ENCODE measurements around the gene BMPER. TPM values are rescaled to one million over a fixed set of nuclear protein-coding genes. Genes with fewer than 3 reads are reported as not detected.

The BMPER gene
- total RNA-seq, 1 donor from 2014 or later = 10.2 TPM

DNA sequence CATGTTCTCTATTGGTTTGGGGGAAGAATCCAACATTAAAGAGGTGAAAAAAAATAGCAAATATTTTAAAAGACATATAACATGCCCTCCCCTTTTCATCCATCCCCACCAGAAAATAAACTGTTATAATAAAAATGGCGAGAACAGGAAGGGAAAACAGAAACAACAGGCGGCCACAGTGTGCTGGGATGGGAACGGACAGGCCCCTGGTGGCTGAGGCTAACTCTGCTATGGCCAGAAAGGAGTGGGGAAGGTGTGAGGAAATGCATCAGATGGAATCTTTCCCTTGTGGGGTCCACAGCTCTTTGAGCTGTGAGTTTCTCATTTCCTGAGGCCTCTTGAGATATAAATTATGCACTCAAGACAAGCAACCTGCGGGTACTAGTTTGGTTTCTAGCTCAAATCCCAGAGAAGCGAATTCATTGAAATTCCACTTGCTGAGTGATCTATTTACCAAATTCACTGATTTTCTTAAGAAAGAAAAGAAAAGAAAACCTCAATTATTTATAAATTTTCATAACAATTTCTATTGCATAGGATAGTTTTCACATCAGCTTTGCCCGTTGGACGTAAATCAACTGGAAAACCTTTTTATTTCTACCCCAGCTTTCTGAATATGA lies 139.5 kb downstream of the BMPER start:
- DNase-seq (ENCODE audit: extremely low spot score, unreplicated experiment) = no peak
- no peaks in the 10 kb centered on the region for H3K9me3 Mint-ChIP-seq
- TF ChIP-seq, protein P1, sequence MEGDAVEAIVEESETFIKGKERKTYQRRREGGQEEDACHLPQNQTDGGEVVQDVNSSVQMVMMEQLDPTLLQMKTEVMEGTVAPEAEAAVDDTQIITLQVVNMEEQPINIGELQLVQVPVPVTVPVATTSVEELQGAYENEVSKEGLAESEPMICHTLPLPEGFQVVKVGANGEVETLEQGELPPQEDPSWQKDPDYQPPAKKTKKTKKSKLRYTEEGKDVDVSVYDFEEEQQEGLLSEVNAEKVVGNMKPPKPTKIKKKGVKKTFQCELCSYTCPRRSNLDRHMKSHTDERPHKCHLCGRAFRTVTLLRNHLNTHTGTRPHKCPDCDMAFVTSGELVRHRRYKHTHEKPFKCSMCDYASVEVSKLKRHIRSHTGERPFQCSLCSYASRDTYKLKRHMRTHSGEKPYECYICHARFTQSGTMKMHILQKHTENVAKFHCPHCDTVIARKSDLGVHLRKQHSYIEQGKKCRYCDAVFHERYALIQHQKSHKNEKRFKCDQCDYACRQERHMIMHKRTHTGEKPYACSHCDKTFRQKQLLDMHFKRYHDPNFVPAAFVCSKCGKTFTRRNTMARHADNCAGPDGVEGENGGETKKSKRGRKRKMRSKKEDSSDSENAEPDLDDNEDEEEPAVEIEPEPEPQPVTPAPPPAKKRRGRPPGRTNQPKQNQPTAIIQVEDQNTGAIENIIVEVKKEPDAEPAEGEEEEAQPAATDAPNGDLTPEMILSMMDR (conservative IDR thresholded peaks at IDR 0.05) = no peak
- peaks cover 10% of the 10 kb centered on the region for H3K4me1 Mint-ChIP-seq (ENCODE audit: unreplicated experiment)
- H3K4me3 Mint-ChIP-seq = no peak overlapping the region
- peaks cover 5% of the 10 kb centered on the region for H3K27me3 Mint-ChIP-seq
- H3K36me3 Mint-ChIP-seq = no peaks in the 10 kb centered on the region
- no peak overlapping the region for H3K27ac Mint-ChIP-seq

DNA sequence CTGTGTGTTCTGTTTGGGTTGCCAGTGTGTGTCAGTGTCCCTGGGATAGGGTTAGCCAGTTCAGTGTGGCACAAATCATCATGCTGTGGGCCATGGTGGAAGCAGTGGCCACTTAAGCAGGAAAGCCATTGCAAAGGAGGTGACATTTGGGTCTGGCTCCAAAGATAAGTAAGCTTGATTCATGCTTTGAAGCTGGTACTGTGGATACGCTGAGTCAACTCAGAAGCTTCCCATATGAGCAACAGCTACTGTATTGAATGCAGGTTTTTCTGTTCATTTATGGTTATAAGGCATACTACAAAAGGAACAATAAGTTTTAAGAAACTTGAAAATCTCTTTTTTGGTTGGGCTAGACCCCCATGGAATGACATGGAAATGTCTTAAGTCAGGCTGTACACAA lies 143.1 kb downstream of the BMPER start:
- TF ChIP-seq, protein P1 (conservative IDR thresholded peaks at IDR 0.05) = no peak
- Mint-ChIP-seq H3K9me3 (peaks cover 4% of the 10 kb centered on the region), H3K27ac (no peak overlapping the region), H3K4me1 (ENCODE audit: unreplicated experiment) (peaks cover under 1% of the 10 kb centered on the region), H3K36me3 (no peaks in the 10 kb centered on the region), H3K4me3 (no peak overlapping the region), H3K27me3 (no peaks in the 10 kb centered on the region)
- no peak for DNase-seq (ENCODE audit: extremely low spot score, unreplicated experiment)

DNA sequence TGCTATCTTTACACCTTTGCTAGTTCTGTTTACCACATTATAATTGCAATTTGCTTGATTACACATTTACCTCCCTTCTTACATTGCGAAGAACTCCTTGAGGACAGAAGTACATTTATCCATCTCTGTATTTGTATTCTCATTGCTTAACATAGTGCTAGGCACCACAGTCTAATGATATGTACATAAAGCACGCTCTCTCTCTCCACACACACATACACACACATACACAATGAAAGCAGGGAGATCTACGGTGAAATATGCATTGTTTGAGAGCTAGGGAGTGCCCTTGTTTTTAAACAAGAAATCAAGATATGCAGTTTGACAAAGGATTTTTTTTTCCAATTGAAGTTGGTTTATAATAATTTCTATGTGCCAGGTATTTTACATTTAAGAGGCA lies 148.7 kb downstream of the BMPER start:
- peaks cover 14% of the 10 kb centered on the region for H3K4me1 Mint-ChIP-seq (ENCODE audit: unreplicated experiment)
- no peaks in the 10 kb centered on the region for H3K27me3 Mint-ChIP-seq
- DNase-seq (ENCODE audit: extremely low spot score, unreplicated experiment) = no peak
- peaks cover 4% of the 10 kb centered on the region for H3K9me3 Mint-ChIP-seq
- H3K36me3 Mint-ChIP-seq = no peaks in the 10 kb centered on the region
- TF ChIP-seq, protein P1 (conservative IDR thresholded peaks at IDR 0.05) = no peak
- no peak overlapping the region for H3K27ac Mint-ChIP-seq
- H3K4me3 Mint-ChIP-seq = no peak overlapping the region

DNA sequence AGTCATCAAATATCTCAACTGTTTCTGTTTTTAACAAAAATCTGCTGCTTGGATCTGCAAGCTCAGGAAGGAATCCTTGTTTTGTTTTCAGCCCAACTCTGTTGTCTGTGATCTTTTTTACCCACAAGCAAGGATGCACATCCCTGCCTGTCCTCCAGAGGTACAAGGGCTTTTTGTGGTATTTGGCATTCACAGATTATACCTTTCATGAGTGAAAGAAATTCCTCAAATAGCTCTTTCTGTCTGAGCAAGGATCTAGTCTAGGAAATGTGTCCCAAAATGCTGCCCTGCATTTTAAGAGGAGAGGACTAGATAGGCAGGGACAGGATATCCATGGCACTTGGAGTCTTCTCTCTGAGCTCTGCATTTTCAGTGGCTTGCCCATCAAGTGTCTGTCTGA lies 151.8 kb downstream of the BMPER start:
- Mint-ChIP-seq H3K4me3 (no peak overlapping the region), H3K4me1 (ENCODE audit: unreplicated experiment) (peaks cover 24% of the 10 kb centered on the region), H3K36me3 (no peaks in the 10 kb centered on the region), H3K27me3 (no peaks in the 10 kb centered on the region), H3K9me3 (no peaks in the 10 kb centered on the region), H3K27ac (no peak overlapping the region)
- TF ChIP-seq, protein P1 (conservative IDR thresholded peaks at IDR 0.05) = no peak
- no peak for DNase-seq (ENCODE audit: extremely low spot score, unreplicated experiment)

DNA sequence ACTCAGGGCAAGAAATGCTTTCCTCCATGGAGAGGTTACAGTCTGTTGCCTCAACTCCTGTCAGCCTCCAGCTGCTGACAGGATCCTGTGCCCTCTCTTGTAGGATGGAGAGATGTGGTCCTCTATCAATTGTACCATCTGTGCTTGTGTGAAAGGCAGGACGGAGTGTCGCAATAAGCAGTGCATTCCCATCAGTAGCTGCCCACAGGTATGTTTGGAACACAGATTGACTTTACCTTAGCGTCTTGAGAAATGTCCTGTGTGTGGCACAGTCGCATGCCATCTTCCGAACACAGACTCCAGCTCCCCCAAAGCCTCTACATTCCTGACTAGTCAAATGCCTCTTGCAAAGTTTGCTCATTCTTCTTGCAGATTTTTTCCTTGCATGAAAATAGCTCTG lies 152.6 kb downstream of the BMPER start:
- H3K9me3 Mint-ChIP-seq = no peaks in the 10 kb centered on the region
- H3K4me1 Mint-ChIP-seq (ENCODE audit: unreplicated experiment) = peaks cover 24% of the 10 kb centered on the region
- no peaks in the 10 kb centered on the region for H3K27me3 Mint-ChIP-seq
- H3K27ac Mint-ChIP-seq = no peak overlapping the region
- no peaks in the 10 kb centered on the region for H3K36me3 Mint-ChIP-seq
- TF ChIP-seq, protein P1 (conservative IDR thresholded peaks at IDR 0.05) = no peak
- no peak for DNase-seq (ENCODE audit: extremely low spot score, unreplicated experiment)
- no peak overlapping the region for H3K4me3 Mint-ChIP-seq

DNA sequence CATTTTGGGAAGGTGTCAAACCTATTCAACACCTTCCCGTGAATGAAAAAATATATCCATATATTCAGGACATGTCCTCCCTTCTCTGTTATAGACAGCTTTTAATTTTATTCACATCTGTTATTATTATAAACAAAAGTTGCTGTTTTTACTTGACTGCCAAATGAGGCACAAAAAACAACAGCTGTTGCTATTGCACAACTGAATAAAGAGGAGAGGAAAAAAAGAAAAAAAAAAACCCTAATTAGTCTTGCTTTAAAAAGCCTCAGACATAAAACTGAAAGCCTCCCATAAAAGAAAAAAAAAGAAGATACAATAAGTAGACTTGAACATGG lies 153.4 kb downstream of the BMPER start:
- peaks cover 24% of the 10 kb centered on the region for H3K4me1 Mint-ChIP-seq (ENCODE audit: unreplicated experiment)
- TF ChIP-seq, protein P1 (conservative IDR thresholded peaks at IDR 0.05) = no peak

More for the DNA sequence above, 153.4 kb downstream of the BMPER start:
- Mint-ChIP-seq H3K9me3 (no peaks in the 10 kb centered on the region), H3K36me3 (no peaks in the 10 kb centered on the region), H3K4me3 (no peak overlapping the region), H3K27ac (no peak overlapping the region), H3K27me3 (no peaks in the 10 kb centered on the region)
- no peak for DNase-seq (ENCODE audit: extremely low spot score, unreplicated experiment)
